HG03575 (cell line): ENCODE data around the gene DCLK1.
"Not testable (repeated sequence)": the region's sequence is repeated elsewhere in the genome, so short reads cannot be mapped to it uniquely, and the experiment has no call there.

Source experiments
- ATAC-seq: cut with Tn5 transposase; IDR thresholded peaks from one replicate; pipeline ENCODE4 v1.9.1; 2021; ENCODE audit not compliant: unreplicated experiment, insufficient number of reproducible peaks, low FRiP score; ENCODE audit errors: extremely low read depth

Gene DCLK1

GRCh38 chr13:35976126-35976525 is 155.1 kb downstream of the DCLK1 start:
- ATAC-seq = no peak

- not testable (repeated sequence) for ATAC-seq
Observed at GRCh38 chr13:35966951-35967350, 164.2 kb downstream of the DCLK1 start.

GRCh38 chr13:35966024-35966423 is 165.2 kb downstream of the DCLK1 start:
- ATAC-seq = no peak

DNA sequence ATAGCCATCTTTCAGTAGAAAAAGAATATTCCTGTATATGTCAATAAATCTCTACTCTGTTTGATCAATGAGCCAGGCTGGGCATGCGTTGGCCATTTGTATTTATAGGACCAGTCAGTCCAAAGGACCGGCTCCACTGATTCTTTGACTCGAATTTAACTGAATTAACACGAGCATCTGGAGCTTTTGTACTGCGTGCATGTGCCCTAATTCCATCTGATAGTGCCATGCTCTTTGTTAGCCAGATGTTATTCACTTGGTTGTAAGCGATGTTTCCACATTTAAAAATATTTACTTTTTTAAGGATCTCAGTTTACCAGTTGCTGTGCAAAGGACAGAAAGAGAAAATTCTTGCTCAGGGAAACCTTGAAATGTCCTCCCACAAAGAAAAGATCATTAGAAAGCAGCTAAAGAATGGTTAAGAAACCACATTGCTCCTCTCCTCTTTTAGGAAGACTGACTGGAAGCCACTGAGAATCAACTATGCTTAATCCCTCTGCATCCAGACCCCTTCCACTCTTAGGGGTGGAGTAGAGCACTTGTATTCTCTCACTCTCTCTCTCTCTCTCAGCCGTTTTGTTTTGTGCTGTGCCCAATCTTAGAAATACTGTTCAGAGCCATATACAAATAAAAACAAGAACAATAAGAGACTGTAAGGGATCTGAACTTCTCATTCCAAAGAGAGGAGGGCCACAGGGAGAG is 165.8 kb downstream of the DCLK1 start:
- ATAC-seq = no peak

- ATAC-seq = no peak
Observed at GRCh38 chr13:35964863-35965180, 166.4 kb downstream of the DCLK1 start.

DNA sequence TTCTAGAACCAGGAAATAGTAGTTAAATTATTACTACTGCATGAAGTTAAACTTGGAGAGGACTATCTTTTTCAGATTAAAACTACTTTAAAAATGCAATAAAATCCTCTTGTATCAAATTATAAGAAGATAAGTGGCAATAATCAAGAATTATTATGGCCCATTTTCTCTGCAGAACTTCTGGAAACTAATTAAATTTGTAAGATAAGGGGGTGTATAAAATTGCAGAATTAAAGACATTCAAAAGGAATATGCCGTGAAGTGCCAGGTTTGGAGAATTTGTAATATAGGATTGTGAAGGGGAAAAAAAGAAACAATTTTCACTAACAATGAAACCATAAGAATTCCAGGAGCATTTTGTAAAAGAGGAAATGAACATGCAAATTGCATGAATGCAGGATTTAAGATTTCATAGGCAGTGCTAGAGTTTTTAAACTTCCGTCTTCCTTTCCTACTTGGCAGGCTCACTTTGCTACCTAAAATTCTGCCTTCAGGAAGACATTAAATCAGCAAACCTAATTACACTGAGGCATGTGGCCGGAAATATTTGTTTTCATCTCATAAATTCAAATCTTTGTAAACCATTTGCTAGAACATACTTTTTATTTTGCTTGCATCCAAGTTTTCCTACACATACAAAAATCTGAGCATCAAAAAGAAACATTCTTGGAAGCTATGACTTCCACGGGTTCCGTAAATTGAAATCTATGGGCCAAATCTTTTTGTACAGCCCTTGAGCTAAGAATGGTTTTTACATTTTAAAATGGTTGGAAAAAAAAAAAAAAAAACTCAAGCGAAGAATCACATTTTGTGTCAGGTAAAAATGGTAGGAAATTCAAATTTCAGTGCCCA is 166.9 kb downstream of the DCLK1 start:
- no peak for ATAC-seq

DNA sequence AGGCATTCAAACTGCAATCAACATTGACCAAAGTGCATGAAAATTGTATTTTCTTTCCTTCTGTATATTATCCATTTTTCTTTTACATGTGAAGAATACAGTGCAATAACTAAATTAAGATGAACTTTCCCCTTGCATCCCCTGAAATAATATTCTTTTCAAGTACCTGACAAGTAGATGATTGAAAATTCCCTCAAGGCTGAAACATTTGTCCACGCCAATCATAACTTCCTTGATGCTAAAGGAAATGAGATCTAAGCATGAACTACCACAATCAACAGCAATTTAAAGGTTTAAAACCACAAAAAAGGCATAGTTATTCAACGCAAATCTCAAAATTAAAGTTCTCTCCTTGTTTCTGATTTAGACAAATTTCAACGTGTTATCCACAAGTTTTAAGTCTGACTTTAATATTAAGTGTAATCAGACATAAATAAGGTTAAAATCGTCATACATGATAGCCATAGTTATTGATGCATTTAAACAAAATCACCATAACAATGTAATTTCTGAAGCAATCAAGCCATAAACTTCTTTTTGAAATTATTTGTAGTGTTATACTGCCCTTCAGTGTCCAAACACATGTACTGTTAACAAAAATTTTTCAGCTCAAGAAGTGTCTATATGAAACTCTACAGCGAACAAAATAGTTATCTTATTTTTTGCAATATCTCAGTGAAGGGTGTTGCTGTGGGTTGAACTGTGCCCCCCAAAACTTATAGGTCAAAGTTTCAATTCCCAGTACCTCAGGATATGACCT is 169.5 kb downstream of the DCLK1 start:
- no peak for ATAC-seq

DNA sequence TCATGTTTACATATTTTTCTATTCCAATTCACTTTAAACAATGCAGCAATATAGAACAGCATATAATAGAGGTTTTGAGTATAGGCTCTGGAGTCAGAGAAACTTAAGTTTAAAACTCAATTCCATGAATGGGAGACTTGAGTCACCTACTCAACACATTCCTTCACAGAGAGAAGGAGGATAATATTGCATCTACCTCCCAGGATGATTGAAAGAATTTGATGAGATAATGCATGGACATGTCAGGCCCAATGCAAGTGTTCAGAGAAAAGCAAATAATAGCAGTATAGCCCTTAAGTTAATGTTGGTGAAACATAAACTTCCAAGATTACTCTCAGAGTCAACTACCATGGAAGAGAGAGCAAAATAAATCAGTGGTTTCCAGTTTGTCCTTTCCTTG is 170.2 kb downstream of the DCLK1 start:
- ATAC-seq = no peak

GRCh38 chr13:35957996-35958395 is 173.2 kb downstream of the DCLK1 start:
- ATAC-seq = no peak

GRCh38 chr13:35957241-35957731 is 173.9 kb downstream of the DCLK1 start:
- ATAC-seq = no peak

- no peak for ATAC-seq
Observed at GRCh38 chr13:35956074-35956473, 175.1 kb downstream of the DCLK1 start.

DNA sequence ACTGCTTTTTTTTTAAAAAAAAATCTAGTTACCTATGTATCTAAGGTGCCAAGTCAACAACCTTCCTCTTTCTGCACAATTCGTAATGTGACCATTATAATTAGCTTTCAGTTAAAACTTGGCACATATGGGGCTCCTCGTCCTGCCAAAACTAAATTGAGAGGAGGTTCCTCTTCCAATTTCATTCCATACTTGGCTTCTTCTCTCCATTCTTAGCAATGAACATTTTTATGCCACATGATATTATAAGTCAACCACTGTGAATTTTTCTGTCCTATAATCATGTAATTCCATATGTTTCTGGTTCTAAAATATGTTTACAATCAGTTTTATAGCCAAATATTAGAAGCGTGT is 177.0 kb downstream of the DCLK1 start:
- no peak for ATAC-seq

DNA sequence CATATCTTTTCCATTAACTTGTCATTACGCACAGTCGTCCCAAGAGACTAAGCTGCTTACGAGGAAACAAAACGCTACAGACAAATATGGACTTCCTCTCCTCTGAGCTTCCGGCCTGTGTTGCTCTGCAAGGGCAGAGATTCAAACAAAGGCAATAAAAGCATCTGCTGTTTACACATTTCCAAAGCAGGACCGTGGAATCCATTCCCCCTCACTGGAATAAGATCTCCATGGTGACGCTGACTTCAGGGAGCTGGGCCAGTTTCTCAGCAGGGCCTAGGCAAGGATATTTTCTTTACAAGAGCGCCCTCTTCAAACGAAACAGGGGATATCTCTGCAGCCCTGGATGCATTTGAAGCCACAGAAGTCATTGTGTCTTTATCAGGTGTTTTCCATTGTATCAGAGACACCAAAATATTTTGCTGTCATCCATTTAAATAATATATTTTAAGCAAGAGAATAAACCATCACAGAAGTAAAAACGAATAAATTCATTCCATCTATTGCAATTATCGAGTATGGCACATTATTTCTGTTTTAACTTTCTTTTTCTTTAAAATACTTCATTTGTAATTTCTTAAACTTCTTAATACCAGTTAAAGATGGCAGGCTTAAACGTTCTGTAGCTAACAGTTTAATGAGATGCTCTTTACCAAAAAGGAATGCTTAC is 177.5 kb downstream of the DCLK1 start:
- ATAC-seq = no peak

GRCh38 chr13:35947315-35947714 is 183.9 kb downstream of the DCLK1 start:
- ATAC-seq = no peak

- ATAC-seq = no peak
Observed at GRCh38 chr13:35945368-35945767, 185.8 kb downstream of the DCLK1 start.

DNA sequence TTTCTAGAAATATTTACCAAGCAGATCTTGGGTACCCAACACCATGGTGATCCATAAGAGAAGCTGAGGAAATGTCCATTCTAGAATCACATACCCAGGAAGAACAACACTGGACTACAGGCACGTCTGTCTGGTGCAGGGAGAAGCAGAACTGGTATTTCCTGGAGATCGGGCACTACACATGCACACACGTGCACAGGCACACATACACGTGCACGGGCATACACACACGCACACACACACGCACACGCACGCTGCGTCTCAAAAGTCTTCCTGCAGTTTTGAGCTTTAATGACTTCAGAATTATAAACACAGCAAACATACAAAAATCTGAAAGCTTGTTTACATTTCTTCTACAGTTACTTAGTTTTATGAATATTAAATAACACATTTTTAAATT is 189.8 kb downstream of the DCLK1 start:
- ATAC-seq = no peak

DNA sequence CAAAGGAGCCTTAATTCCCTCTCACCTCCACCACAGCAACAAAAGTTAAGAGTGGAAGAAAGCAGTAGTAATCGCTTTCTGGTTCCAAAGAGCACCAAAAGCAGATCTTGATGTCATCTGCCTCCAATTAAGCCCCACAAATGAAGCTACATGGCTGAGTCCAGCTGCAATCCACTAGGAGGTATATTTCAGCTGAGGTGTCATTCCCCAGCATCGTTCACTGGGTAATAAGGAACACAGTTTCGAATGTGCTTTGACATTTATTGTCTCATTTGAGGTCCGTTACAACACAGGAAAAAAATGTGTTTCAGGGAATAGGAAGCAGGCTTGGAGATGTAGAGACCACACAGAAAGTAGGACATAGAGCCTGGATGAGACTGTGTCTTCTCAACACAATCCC is 190.4 kb downstream of the DCLK1 start:
- no peak for ATAC-seq

DNA sequence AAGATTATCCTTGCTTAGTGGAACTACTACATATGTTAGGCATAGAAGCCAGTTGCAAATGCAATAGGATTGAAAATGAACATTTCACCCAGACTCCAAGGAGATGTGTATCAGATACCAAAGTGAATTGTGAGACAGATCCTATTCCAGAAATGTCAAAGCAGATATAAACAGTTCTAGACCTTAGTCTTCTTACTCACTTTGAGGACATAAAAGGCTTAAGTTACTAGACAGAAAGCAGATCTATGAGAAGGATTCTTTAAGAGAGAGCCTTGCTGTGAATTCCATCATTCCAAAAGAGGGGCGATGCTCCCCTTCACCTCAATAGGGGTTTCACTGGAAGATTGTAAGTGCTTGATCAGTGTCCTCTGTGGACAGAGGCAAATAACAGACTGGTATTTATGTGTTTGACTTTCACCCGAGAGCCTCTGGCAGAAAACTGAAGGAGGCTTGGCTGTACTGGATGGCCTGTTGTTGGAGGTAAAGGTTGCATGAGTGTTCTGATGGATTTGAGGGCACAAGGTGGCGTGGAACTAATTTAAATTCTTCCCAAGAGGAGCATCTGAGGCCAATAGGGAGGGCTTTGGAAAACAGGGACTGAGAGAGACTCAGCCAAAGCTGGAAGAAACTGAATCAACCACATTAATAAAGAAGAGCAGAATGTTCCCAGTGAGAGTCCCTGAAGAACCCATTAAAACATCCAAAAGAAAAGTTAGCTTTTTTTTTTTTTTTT is 194.8 kb downstream of the DCLK1 start:
- no peak for ATAC-seq
